ENCODE data around the gene SERTAD1. TPM values are rescaled to one million over a fixed set of nuclear protein-coding genes. Genes with fewer than 3 reads are reported as not detected.
"Not testable (repeated sequence)": the region's sequence is repeated elsewhere in the genome, so short reads cannot be mapped to it uniquely, and the experiment has no call there.

Gene SERTAD1
- total RNA-seq, 1 experiment from 2014 or later, result 12.3 TPM

DNA sequence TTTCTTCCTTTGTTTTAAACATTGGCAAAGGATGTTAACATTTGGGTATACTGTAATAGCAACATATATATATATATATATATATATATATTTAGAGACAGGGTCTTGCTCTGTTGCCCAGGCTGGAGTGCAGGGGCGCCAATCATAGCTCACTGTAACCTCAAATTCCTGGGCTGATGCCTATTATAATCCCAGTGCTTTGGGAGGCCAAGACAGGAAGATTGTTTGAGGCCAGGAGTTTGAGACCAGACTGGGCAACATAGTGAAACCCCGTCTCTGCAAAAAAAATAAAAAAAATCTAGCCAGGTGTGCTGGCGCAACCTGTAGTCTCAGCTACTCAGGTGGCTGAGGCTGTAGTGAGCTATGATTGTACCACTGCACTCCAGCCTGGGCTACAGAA is 34.4 kb upstream of the SERTAD1 start:
- CTCF ChIA-PET, result no interaction called here
- Mint-ChIP-seq H3K9me3 (ENCODE audit: low read depth, unreplicated experiment) (no peaks in the 10 kb centered on the region), H3K36me3 (ENCODE audit: insufficient read depth, unreplicated experiment) (peaks cover 34% of the 10 kb centered on the region), H3K4me3 (ENCODE audit: low read depth, unreplicated experiment) (no peak overlapping the region), H3K27me3 (ENCODE audit: unreplicated experiment) (no peaks in the 10 kb centered on the region), H3K27ac (ENCODE audit: unreplicated experiment) (no peak overlapping the region), H3K4me1 (ENCODE audit: low read depth, unreplicated experiment) (peaks cover 15% of the 10 kb centered on the region)
- TF ChIP-seq, protein P1, sequence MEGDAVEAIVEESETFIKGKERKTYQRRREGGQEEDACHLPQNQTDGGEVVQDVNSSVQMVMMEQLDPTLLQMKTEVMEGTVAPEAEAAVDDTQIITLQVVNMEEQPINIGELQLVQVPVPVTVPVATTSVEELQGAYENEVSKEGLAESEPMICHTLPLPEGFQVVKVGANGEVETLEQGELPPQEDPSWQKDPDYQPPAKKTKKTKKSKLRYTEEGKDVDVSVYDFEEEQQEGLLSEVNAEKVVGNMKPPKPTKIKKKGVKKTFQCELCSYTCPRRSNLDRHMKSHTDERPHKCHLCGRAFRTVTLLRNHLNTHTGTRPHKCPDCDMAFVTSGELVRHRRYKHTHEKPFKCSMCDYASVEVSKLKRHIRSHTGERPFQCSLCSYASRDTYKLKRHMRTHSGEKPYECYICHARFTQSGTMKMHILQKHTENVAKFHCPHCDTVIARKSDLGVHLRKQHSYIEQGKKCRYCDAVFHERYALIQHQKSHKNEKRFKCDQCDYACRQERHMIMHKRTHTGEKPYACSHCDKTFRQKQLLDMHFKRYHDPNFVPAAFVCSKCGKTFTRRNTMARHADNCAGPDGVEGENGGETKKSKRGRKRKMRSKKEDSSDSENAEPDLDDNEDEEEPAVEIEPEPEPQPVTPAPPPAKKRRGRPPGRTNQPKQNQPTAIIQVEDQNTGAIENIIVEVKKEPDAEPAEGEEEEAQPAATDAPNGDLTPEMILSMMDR (IDR thresholded peaks at IDR 0.05; ENCODE audit: unreplicated experiment), result no peak
- intact Hi-C loops (cut with micrococcal nuclease; ENCODE audit: unreplicated experiment), result loop anchor here (5.0 to 10.0 kb wide), 2 partner anchors 67 to 135 kb away; no protein-coding TSS in a partner anchor
- DNase-seq, result no peak
- no TSS peak for BruUV-seq (replicated peaks)

DNA sequence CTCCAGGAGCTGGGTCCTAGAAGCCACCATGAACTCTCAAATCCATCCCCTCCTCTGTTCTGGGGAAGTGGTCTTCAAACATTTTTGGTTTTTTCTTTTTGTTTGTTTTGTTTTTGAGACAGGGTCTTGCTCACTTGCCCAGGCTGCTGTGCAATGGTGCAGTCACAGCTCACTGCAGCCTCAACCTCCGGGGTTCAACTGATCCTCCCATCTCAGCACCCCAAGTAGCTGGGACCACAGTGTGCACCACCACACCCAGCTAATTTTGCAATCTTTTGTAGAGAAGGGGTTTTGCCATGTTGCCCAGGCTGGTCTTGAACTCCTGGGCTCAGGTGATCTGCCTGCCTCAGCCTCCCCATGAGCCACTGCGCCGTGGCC is 32.8 kb upstream of the SERTAD1 start:
- H3K4me1 Mint-ChIP-seq (ENCODE audit: low read depth, unreplicated experiment), result peaks cover 8% of the 10 kb centered on the region
- no peaks in the 10 kb centered on the region for H3K27me3 Mint-ChIP-seq (ENCODE audit: unreplicated experiment)
- no peak overlapping the region for H3K27ac Mint-ChIP-seq (ENCODE audit: unreplicated experiment)
- no peak overlapping the region for H3K4me3 Mint-ChIP-seq (ENCODE audit: low read depth, unreplicated experiment)
- DNase-seq, result no peak
- peaks cover 26% of the 10 kb centered on the region for H3K36me3 Mint-ChIP-seq (ENCODE audit: insufficient read depth, unreplicated experiment)
- TF ChIP-seq, protein P1 (IDR thresholded peaks at IDR 0.05; ENCODE audit: unreplicated experiment), result no peak
- BruUV-seq (replicated peaks), result no TSS peak
- CTCF ChIA-PET, result no interaction called here
- H3K9me3 Mint-ChIP-seq (ENCODE audit: low read depth, unreplicated experiment), result no peaks in the 10 kb centered on the region
- intact Hi-C loops (cut with micrococcal nuclease; ENCODE audit: unreplicated experiment), result no loop called here

DNA sequence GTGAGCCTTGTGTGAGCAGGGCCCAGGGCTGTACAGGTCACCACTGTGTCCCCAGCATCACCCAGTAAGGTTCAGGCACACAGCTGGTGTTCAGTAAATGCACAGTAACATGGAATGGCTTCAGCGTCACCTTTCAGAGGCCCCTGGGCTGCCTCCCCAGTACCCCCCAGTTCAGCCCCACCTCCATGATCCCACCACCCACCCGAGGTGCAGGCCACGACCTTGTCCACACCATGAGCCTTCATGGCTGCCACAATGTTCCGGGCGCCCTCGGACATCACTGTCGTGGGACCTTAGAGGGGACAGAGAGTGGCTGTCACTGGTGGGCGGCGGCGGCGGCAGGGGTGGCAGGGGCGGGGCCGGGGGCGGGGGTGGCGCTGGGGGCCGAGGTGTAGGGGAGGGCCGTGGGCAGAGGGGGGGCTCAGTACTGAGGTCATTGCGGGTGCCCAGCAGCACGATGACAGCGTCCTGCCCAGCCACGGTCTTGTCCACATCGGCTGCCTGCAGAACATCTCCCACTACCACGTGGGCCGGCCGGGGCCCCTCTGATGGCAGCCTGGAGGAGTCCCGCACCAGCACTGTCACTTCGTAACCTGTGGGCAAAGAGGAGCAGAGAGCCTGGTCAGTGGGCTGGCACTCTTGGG is 32.3 kb upstream of the SERTAD1 start:
- Mint-ChIP-seq H3K27ac (ENCODE audit: unreplicated experiment) (no peak overlapping the region), H3K36me3 (ENCODE audit: insufficient read depth, unreplicated experiment) (peaks cover 27% of the 10 kb centered on the region), H3K4me1 (ENCODE audit: low read depth, unreplicated experiment) (peaks cover 3% of the 10 kb centered on the region), H3K4me3 (ENCODE audit: low read depth, unreplicated experiment) (no peak overlapping the region), H3K27me3 (ENCODE audit: unreplicated experiment) (no peaks in the 10 kb centered on the region), H3K9me3 (ENCODE audit: low read depth, unreplicated experiment) (no peaks in the 10 kb centered on the region)
- intact Hi-C loops (cut with micrococcal nuclease; ENCODE audit: unreplicated experiment), result no loop called here
- BruUV-seq (replicated peaks), result no TSS peak
- DNase-seq, result no peak
- CTCF ChIA-PET, result interaction anchor here (0.9 kb wide), 1 partner anchor 37 kb away, joined by 3 read pairs; no protein-coding TSS in a partner anchor
- TF ChIP-seq, protein P1 (IDR thresholded peaks at IDR 0.05; ENCODE audit: unreplicated experiment), result no peak

DNA sequence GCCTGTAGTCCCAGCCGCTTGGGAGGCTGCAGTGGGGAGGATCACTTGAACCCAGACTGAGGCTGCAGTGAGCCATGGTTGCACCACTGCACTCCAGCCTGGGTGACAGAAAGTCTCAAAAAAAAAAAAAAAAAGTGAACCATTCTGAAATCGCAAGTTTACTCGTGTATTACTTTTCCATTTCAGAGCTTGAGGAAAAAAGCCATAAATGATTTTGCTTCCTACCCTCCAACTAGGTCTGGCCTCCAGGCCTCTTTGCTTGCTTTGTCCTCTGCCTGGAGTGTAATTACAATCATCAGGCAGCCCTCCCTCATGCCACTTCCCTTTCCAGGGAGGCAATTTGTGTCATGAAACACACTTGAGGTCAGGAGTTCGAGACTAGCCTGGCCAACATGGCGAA is 31.3 kb upstream of the SERTAD1 start:
- no TSS peak for BruUV-seq (replicated peaks)
- TF ChIP-seq, protein P1 (IDR thresholded peaks at IDR 0.05; ENCODE audit: unreplicated experiment), result no peak
- DNase-seq, result no peak
- Mint-ChIP-seq H3K36me3 (ENCODE audit: insufficient read depth, unreplicated experiment) (peaks cover 36% of the 10 kb centered on the region), H3K9me3 (ENCODE audit: low read depth, unreplicated experiment) (no peaks in the 10 kb centered on the region), H3K4me1 (ENCODE audit: low read depth, unreplicated experiment) (no peaks in the 10 kb centered on the region), H3K27me3 (ENCODE audit: unreplicated experiment) (no peaks in the 10 kb centered on the region), H3K27ac (ENCODE audit: unreplicated experiment) (no peak overlapping the region), H3K4me3 (ENCODE audit: low read depth, unreplicated experiment) (no peak overlapping the region)
- intact Hi-C loops (cut with micrococcal nuclease; ENCODE audit: unreplicated experiment), result no loop called here
- CTCF ChIA-PET, result interaction anchor here (0.6 to 0.7 kb wide), 2 partner anchors 8 to 92 kb away, joined by 3 to 6 read pairs; no protein-coding TSS in a partner anchor

DNA sequence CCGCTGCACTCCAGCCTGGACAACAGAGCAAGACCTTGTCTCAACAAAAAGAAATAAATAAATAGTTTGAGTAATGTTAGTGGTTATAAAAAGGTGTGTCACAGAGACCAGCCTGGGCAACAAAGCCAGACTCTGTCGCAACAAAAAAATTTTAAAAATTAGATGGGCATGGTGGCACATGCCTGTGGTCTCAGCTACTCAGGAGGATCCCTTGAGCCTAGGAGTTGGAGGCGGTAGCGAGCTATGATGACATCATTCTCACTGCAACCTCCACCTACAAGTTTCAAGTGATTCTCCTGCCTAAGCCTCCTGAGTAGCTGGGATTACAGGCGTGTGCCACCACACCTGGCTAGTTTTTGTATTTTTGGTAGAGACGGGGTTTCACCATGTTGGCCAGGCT is 28.2 kb upstream of the SERTAD1 start:
- H3K4me1 Mint-ChIP-seq (ENCODE audit: low read depth, unreplicated experiment), result not testable (repeated sequence)

More for the DNA sequence above, 28.2 kb upstream of the SERTAD1 start:
- DNase-seq; H3K27ac Mint-ChIP-seq (ENCODE audit: unreplicated experiment); BruUV-seq (replicated peaks); H3K27me3 Mint-ChIP-seq (ENCODE audit: unreplicated experiment); intact Hi-C loops (cut with micrococcal nuclease; ENCODE audit: unreplicated experiment); H3K9me3 Mint-ChIP-seq (ENCODE audit: low read depth, unreplicated experiment); H3K4me3 Mint-ChIP-seq (ENCODE audit: low read depth, unreplicated experiment); CTCF ChIA-PET: not testable (repeated sequence)
- peaks cover 51% of the 10 kb centered on the region for H3K36me3 Mint-ChIP-seq (ENCODE audit: insufficient read depth, unreplicated experiment)
